OCI-LY7 (cell line): ENCODE data around the gene SERPINB10.

Experiments used
- CTCF ChIP-seq: fragments of 200-600 bp; sonication (generic); conservative IDR thresholded peaks from 2 replicates; pipeline ENCODE4 v1.5.1; 2014; ENCODE audit warnings: mild to moderate bottlenecking, antibody characterized with exemption, low read length, moderate library complexity, mixed read lengths
- EZH2phosphoT487 ChIP-seq: fragments of 200-600 bp; sonication (generic); IDR thresholded peaks from 2 replicates; pipeline ENCODE4 v1.6.1; 2018; ENCODE audit warnings: low read depth, borderline replicate concordance, mild to moderate bottlenecking, mixed run types, antibody characterized with exemption, low read length, moderate library complexity, mixed read lengths

- TF ChIP-seq CTCF: no peak
- TF ChIP-seq EZH2phosphoT487: no peak
Measured at GRCh38 chr18:63907664-63908063, at the start of gene SERPINB10.
